Cerebellar cortex (tissue), 1 donor: ENCODE measurements around the gene XPOT.
"Not testable (repeated sequence)": the region's sequence is repeated elsewhere in the genome, so short reads cannot be mapped to it uniquely, and the experiment has no call there.

Experiments
- DNase-seq: peaks from one replicate; pipeline ENCODE4 v3.0.0-alpha.2; 2015; ENCODE audit warnings: low spot score

The XPOT gene, protein sequence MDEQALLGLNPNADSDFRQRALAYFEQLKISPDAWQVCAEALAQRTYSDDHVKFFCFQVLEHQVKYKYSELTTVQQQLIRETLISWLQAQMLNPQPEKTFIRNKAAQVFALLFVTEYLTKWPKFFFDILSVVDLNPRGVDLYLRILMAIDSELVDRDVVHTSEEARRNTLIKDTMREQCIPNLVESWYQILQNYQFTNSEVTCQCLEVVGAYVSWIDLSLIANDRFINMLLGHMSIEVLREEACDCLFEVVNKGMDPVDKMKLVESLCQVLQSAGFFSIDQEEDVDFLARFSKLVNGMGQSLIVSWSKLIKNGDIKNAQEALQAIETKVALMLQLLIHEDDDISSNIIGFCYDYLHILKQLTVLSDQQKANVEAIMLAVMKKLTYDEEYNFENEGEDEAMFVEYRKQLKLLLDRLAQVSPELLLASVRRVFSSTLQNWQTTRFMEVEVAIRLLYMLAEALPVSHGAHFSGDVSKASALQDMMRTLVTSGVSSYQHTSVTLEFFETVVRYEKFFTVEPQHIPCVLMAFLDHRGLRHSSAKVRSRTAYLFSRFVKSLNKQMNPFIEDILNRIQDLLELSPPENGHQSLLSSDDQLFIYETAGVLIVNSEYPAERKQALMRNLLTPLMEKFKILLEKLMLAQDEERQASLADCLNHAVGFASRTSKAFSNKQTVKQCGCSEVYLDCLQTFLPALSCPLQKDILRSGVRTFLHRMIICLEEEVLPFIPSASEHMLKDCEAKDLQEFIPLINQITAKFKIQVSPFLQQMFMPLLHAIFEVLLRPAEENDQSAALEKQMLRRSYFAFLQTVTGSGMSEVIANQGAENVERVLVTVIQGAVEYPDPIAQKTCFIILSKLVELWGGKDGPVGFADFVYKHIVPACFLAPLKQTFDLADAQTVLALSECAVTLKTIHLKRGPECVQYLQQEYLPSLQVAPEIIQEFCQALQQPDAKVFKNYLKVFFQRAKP

DNA sequence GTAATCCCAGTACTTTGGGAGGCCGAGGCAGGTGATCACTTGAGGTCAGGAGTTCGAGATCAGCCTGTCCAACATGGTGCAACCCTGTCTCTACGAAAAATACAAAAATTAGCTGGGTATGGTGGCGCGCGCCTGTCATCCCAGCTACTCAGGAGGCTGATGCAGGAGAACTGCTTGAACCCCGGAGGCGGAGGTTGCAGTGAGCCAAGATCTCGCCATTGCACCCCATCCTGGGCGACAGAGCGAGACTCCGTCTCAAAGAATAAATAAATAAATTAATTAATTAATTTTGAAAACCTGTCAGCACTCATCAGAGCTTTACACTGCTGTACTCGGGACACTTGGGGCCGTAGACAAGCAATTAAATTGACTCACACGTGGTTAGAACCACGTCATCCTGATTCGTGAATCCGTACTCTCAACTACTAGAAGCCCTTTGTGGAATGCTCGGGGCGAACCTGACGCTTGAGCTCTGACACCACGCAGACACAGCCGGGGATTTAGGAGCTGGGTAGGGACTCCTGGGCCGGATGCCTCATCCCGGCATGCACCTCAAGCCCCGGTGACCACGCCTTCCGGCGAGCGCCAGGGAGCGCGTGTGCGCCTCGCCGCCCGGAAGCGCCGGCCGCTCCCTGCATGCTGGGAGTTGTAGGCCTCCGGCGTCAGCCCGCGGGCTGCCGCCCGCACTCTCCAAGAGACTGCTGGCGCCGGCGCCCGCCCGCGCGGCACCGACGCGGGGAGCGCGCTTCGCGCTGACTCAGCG is at the start of gene XPOT:
TSS of gene XPOT (plus strand) at position 686 of the 763 bp plus-strand sequence. CDS start 5,644 bp downstream, outside the sequence.
- DNase-seq, result peak; percentile 95

DNA sequence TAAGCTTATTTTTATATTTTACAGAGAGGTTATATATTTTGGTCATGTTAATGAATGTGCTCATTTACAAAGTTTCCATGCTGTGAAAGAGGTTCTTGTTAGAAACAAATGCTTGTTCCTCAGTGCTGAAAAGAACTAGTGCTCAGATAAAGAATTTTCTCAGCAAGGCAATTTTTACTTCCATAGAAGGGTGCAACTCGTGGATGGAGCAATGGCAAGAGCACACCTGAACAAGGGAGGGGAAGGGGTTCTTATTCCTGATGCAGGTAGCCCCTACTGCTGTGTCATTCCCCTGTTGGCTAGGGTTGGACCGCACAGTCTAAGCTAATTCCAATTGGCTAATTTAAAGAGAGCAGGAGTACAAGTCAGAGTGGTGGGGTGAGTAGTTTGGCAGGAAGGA is 48.0 kb upstream of the XPOT start:
- not testable (repeated sequence) for DNase-seq

DNA sequence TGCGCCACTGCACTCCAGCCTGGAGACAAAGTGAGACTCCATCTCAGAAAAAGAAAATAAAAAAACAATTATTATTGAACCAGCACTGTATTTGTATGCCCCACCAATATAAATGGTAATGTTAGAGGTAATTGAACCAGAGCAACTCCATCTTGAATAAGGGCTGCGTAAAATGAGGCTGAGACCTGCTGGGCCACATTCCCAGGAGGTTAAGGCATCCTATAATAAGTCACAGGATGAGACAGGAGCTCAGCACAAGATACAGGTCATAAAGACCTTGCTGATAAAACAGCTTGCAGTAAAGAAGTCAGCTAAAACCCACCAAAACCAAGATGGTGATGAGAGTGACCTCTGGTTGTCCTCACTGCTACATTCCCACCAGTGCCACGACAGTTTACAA is 43.0 kb upstream of the XPOT start:
- not testable (repeated sequence) for DNase-seq

DNA sequence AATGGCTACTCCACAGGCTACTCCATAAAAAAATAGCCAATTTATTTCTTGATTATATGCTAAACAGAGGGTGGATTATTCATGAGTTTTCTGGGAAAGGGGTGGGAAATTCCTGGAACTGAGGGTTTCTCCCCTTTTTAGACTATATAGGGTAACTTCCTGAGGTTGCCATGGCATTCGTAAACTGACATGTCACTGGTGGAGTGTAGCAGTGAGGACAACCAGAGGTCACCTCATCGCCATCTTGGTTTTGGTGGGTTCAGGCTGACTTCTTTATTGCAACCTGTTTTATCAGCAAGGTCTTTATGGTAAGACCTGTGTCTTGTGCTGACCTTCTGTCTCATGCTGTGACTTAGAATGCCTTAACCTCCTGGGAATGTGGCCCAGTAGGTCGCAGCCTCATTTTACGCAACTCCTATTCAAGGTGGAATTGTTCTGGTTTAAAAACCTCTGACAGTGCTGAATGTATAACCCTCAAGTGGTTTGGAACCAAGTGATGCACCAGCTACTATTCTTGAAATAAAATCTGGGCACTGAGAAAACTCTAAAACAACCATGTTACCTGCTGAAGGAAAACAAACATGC is 41.4 kb upstream of the XPOT start:
- DNase-seq, result no peak

DNA sequence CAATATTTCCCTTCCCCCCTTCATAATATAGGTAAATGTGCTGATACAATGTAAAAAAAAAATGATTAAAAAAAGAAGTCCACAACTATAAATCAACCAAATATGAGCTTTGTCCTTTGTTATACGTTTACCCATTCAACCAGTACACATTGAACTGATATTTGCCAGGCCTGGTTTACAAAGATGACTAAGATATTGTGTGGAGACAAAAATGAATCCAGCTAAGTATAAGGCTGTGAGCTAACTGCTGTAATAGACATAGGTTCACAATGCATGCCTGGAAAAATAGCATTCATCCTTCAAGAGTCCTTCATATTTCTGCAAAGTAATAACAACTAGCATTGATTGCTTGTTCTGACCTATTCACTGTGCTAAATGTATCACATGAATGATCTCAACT is 20.5 kb upstream of the XPOT start:
- no peak for DNase-seq

DNA sequence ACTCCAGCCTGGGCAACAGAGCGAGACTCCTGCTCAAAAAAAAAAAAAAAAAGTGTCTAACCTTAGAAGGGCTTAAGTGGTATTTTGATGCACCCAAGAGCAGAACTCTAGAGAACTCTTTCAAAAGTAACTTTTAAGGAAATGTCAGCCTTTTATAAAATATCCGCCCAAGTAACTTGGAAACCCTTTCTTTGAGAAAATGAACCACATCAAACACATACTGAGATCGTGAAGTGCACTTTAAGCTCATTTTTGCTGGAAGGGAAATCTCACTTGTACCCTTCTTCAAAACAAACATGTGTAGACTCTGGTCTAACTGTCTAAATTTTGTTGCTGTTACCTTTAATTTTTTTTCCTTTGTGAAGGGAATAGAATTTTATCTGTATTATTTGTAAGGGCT is 19.2 kb upstream of the XPOT start:
- no peak for DNase-seq

DNA sequence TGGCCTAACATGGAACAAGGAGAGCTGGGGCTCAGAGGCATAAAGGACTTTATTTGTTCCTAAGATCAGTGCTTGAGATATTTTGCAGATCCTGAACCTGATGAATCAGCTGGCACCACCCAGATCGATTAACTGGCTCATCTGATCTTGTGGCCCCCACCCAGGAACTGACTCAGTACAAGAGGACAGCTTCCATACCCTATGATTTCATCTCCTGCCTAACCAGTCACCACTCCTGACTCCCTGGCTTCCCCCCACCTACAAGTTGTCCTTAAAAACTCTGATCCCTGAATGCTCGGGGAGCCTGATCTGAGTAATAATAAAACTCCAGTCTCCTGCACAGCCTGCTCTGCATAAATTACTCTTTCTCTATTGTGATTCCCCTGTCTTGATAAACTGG is 18.7 kb upstream of the XPOT start:
- DNase-seq, result no peak

DNA sequence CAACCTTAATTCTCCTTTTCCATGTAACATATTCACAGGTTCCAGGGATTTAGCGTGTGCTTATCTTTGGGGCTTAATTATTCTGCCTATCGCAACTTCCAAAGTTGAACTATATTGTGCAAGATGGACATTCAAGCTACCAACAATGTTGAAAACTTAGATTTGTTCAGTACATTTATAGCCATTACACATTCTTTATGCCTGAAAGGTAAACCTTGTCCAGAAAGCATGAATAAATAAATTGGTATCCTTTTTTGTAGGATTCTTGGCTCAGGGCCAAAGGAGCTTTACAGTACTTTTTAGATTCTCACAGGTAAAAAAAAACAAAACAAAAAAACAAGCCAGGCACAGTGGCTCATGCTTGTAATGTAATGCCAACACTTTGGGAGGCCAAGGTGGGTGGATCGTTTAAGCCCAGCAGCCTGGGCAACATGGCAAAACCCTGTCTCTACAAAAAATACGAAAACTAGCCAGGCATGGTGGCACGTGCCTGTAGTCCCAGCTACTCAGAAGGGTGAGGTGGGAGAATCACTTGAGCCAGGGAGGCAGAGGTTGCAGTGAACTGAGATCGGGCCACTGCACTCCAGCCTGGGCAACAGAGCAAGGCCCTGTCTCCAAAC is 16.9 kb upstream of the XPOT start:
- DNase-seq, result no peak

DNA sequence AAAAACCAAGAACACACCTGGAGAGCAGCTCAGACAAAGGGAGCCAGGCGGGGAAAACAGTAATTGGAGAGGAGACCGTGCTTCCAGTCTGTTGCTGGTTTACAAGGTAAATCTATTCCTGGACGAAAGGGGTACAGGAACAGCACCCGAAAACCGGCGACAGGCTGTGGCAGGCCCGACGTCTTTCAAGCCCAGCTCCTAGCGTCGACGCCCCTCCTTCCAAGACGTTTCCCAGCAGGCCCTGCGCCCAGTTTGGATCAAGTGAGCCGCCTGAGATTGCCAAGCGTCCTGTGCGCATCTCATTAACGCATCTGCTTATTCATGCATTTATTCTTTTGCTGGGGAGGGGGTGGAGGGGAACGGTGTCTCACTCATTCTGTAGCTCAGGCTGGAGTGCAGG is 15.0 kb upstream of the XPOT start:
- DNase-seq, result no peak

DNA sequence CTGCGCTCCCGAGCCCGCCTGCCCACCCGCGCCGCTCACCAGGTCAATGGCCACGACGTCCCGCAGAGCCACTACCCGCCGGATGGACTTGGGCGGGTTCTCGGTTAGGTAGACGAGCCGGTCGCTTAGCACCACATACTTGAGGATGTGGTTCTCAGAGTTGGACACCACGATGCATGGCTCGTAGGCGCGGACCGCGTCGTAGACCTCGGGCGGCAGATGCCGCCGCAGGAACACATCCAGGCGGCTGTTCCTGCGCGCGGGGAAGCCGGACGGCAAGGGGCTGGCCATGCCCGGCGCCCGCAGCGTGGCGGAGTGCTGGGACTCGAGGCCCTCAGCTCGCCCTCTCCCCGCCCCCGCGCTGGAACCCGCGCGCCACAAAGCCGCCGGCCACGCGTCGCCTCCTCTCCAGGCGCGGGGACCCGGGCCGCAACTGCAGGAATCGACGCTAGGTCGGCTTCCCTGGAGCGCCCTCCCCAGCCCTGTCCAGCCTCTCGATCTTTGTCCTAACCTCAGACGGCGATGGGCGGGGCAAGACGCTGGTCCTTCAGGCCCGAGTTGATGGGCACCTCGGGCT is 13.8 kb upstream of the XPOT start, which contains the start of gene C12orf56:
TSS of gene C12orf56 (minus strand) at position 484 of the 577 bp plus-strand sequence. CDS start at position 291, 193 bp downstream.
- no peak for DNase-seq

DNA sequence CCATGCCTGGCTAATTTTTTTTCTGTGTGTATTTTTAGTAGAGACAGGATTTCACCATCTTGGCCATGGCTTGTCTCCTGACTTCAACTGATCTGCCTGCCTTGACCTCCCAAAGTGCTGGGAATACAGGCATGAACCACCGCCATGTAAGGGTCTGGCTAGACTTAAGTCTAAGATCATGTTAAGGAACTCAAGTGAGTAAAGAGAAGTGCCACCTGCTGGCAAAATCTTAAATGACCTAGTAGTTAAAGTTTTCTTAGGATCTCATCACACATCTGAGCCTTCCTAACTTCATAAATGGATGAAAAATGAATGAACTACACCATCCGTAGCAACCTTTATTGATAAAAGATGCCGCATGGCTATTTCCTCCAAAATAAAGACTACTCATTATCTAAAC is 12.0 kb upstream of the XPOT start:
- DNase-seq, result peak; percentile 27

DNA sequence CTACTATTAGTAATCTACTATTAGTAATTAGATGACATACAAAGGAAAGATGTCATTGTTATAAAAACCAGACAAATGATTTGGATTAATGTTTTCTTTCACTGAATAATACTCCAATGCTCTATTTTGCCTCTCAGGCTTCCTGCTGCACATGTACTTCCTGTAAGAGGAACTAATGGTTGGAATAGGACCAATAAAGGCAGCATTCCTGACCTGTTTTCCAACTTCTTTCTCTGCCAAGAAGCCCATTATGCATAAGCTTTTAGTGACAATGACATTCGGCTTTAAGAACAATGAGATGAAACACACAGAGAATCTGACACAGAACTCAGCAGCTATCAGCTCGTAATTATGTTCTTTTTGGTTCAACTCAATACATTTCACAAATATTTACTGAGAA is 8.5 kb upstream of the XPOT start:
- DNase-seq, result no peak

DNA sequence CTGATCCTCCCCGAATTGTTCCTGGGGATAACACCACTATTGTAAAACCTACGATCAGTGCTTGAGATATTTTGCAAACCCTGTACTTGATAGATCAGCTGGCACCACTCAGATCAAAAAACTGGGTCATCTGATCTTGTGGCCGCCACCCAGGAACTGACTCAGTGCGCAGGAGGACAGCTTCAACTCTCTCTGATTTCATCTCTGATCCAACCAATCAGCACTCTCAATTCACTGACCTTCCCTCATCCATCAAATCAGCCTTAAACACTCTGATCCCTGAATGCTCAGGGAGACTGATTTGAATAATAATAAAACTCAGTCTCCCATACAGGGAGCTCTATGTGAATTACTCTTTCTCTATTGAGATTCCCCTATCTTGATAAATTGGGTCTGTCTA is 4.2 kb upstream of the XPOT start:
- no peak for DNase-seq

DNA sequence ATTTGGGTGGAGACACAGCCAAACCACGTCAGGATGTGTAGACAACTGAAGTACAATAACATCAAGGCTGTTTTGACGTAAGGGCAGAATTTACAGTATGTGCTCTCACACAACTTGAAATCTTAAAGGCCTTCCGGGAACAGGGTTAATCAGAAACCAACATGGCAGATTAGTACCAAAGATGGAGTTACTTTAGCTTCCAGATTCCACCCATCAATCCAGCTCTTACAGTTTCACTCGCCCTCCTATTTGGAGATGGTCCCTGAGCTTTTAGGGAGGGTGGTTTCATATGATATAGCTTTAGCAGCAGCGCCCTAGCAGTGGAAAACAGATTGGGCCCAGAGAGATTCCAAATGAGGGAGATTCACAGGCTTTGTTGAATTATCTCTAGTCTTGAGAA is 2.0 kb upstream of the XPOT start:
- no peak for DNase-seq

DNA sequence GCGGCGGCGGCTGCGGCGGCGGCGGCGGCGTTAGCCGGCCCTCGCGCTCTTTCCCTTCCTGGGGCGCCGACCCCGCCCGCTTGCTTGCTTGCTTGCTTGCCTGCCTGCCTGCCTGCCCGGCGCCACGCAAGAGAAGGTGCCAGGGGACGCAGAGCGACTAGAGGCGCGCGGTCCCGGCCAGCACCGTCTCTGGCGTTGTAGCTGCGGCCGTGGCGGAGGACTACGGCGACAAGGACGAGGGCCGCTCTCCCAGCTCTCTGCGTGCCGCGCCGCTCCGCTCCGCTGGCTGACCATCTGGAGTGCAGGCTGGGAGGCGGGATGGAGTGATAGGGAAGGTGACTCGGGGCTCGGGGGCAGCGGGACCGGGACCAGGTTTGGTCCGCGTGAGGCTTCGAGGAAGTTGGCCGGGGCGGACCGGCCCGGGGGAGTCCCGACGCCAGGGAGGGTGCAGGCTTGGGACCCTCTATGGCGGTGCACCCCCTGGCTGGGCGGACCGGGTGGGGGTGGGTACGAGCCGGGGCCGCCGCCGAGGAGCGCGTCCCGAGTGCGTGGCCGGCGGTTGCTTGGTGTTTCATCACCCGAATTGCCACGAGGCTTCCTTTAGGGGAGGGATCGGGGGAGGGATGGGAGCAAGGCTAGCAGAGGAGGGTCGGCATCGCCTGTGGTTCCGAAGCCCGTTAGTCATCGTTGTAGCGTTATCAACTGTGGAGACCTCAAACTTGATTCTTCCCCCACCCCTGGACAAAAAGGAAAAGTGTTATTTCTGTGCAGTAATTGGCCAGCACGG is 471 bp downstream of the XPOT start:
- DNase-seq, result peak; percentile 28

DNA sequence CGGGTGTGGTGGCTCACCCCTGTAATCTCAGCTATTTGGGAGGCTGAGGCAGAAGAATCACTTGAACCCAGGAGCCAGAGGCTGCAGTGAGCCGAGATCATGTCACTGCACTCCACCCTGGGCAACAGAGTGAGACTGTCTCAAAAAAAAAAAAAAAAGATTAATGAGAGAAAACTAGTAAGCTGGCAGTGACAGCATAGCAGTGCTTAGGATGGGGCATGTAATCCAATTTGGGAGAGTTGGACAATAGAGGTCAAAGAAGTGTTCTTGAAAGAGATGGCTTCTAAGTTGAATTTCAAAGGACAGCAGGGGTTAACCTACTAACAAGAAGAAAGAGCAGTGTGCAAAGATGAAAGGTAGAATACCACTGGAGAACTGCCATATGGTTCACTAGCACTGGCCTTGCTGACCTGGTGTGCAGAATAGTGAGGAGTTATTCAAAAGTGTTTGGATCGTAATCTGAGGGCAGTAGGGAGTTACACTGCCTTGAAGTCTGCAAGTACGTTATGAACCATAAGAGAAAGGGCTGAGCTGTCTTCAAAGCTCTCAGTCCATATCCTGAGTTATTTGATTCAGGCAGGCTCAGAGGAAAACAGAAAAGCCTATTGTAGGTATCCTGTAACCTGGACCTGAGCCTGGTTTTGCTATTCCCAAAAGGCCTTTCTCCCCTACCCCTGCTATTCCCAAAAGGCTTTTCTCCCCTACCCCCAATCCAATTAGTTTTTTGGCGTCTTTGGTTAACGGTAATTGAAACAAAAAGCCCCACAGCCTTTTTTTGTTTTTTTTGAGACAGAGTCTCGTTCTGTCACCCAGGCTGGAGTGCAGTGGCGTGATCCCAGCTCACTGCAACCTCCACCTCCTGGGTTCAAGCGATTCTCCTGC is 3.4 kb downstream of the XPOT start:
- DNase-seq, result no peak

DNA sequence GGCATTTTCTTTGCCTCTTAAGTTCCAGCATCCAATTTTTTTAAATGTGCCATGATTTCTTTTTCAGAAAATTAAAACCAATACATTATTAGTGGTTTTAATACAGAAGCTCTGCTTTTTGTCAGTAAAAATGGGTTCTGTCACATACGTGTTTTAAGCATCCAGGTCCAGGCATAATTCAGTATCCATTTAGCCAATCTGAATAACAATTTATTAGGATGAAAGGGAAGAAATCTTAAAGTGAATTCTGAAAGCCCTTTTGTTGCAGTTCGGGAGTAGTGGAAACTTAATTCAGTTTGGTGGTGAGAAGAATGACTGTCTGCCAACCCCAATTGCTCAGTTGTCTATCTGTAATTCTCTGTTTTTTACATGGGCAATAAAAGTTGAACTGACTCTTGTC is 7.2 kb downstream of the XPOT start:
- no peak for DNase-seq

DNA sequence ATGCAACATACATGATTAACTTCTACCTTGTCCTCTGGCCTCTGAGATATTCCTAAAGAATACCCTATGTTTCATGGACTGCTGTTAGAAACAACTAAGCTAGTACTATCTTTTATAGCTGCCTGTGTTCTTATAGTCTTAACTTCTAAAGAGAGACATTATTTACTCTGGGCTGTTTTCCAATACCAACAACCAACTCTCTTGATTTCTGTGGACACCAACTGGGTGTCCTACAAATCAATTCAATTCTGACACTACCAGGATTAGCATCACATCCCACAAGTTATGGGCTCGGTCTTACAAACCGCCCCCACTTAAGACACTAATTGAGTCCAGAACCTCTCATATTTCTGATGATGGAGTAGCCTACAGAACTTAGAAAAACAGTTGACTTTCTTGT is 8.3 kb downstream of the XPOT start:
- DNase-seq, result no peak

DNA sequence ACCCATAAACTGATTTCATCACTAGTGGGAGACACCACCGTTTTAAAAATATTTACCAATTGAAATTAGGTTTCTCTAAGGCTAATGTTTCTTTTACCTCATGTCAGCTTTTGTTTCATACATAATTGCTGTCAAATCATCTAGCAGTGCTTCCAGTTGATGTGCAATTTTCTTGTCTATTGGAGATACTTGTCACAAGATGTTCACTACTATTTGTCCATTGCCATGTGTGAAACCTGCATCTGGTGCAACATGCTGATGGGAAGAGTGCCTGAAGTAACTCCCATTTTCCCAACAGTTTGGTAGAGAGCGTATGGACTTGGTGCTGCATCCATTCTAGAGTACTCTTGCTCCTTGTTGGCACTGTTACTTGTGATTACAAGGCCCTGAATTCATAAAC is 9.7 kb downstream of the XPOT start:
- DNase-seq, result no peak
